Liver (tissue), 3 donors: ENCODE results near the gene FA2H.

Experiments used
- ATF3 ChIP-seq: IDR thresholded peaks from 2 replicates; pipeline ENCODE4 v1.6.1; 2016; ENCODE audit warnings: antibody characterized with exemption
- CTCF ChIP-seq: fragments of 150-350 bp; IDR thresholded peaks from 2 replicates; pipeline ENCODE4 v1.5.1; 2017; ENCODE audit warnings: improper control_type of control experiment, low read depth, low read length; ENCODE audit not compliant: missing input control
- EGR1 ChIP-seq, 2 donors: IDR thresholded peaks; 2 replicates each; pipeline ENCODE4 v1.6.1; 2016 to 2018; ENCODE audit warnings: antibody characterized with exemption in 2 of 2, low read depth in 2 of 2
- FOXA1 ChIP-seq: IDR thresholded peaks from 2 replicates; pipeline ENCODE4 v1.6.1; 2016; ENCODE audit warnings: antibody characterized with exemption
- GABPA ChIP-seq, 2 donors: IDR thresholded peaks in 1 of 2; conservative IDR thresholded peaks in 1 of 2; 2 replicates each; pipeline ENCODE4 v1.6.1; 2016; ENCODE audit warnings: antibody characterized with exemption in 2 of 2, mild to moderate bottlenecking in 1 of 2, moderate library complexity in 1 of 2
- HNF4A ChIP-seq, 2 donors: conservative IDR thresholded peaks; 2 replicates each; pipeline ENCODE4 v1.6.1; 2016; ENCODE audit warnings: antibody characterized with exemption in 2 of 2, mild to moderate bottlenecking in 2 of 2
- JUND ChIP-seq, 2 donors: IDR thresholded peaks; 2 replicates each; pipeline ENCODE4 v1.6.1; 2016; ENCODE audit warnings: antibody characterized with exemption in 2 of 2
- NR2F2 ChIP-seq: IDR thresholded peaks from 2 replicates; pipeline ENCODE4 v1.6.1; 2016; ENCODE audit warnings: antibody characterized with exemption
- RAD21 ChIP-seq, 2 donors: IDR thresholded peaks; 2 replicates each; pipeline ENCODE4 v1.6.1; 2016; ENCODE audit warnings: antibody characterized with exemption in 2 of 2, mild to moderate bottlenecking in 2 of 2
- REST ChIP-seq: IDR thresholded peaks from 2 replicates; pipeline ENCODE4 v1.6.1; 2016; ENCODE audit warnings: antibody characterized with exemption, mild to moderate bottlenecking
- SP1 ChIP-seq: IDR thresholded peaks from 2 replicates; pipeline ENCODE4 v1.6.1; 2018; ENCODE audit warnings: antibody characterized with exemption, mild to moderate bottlenecking
- YY1 ChIP-seq: IDR thresholded peaks from 2 replicates; pipeline ENCODE4 v1.6.1; 2016; ENCODE audit warnings: antibody characterized with exemption, mild to moderate bottlenecking
- TF ChIP-seq, protein P1 (sequence below): IDR thresholded peaks from 2 replicates; pipeline ENCODE4 v1.6.1; 2016; ENCODE audit warnings: antibody characterized with exemption
- TF ChIP-seq, protein P2 (sequence below): IDR thresholded peaks from 2 replicates; pipeline ENCODE4 v1.6.1; 2016; ENCODE audit warnings: antibody characterized with exemption
- donor health status: healthy.
- donor health status: healthy.

DNA sequence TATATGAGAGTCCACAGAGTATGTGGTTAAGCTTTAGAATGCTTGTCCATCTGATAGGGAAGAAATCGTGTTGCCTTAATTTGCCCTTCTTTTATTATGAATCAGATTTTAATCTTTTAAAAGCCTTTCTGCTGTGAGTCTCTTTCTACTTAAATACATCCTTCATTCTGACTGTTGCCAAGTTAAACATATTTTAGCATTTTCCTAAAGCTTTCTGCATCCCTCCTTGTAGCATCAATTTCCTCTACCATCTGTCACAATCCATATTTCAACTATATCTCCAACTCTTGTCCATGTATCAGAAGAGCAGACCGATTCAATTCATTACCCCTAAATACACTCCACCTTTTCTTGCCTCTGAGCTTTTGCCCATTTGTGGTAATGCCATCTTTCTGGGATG, 20.5 kb upstream of the FA2H start:
- no peak for TF ChIP-seq CTCF
- TF ChIP-seq YY1: no peak
- no peak for TF ChIP-seq EGR1 (IDR thresholded peaks at IDR 0.05; ENCODE audit: low read depth in 2 of 2)
- no peak for TF ChIP-seq SP1
- TF ChIP-seq, protein P1, sequence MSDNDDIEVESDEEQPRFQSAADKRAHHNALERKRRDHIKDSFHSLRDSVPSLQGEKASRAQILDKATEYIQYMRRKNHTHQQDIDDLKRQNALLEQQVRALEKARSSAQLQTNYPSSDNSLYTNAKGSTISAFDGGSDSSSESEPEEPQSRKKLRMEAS: no peak
- TF ChIP-seq REST: no peak
- TF ChIP-seq RAD21 (IDR thresholded peaks at IDR 0.05): no peak
- TF ChIP-seq FOXA1: no peak
- TF ChIP-seq NR2F2: no peak
- no peak for TF ChIP-seq JUND (IDR thresholded peaks at IDR 0.05)
- TF ChIP-seq GABPA (IDR thresholded peaks at IDR 0.05 in 1 of 2, conservative IDR thresholded peaks at IDR 0.05 in 1 of 2): no peak
- TF ChIP-seq ATF3: no peak
- no peak for TF ChIP-seq HNF4A (conservative IDR thresholded peaks at IDR 0.05)
- TF ChIP-seq, protein P2, sequence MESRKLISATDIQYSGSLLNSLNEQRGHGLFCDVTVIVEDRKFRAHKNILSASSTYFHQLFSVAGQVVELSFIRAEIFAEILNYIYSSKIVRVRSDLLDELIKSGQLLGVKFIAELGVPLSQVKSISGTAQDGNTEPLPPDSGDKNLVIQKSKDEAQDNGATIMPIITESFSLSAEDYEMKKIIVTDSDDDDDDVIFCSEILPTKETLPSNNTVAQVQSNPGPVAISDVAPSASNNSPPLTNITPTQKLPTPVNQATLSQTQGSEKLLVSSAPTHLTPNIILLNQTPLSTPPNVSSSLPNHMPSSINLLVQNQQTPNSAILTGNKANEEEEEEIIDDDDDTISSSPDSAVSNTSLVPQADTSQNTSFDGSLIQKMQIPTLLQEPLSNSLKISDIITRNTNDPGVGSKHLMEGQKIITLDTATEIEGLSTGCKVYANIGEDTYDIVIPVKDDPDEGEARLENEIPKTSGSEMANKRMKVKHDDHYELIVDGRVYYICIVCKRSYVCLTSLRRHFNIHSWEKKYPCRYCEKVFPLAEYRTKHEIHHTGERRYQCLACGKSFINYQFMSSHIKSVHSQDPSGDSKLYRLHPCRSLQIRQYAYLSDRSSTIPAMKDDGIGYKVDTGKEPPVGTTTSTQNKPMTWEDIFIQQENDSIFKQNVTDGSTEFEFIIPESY: no peak
